HG03457 (cell line): ENCODE measurements around the gene KLHL36.
A peak's percentile ranks its signal among the peaks of the same experiment; 100 is the strongest.
"Not testable (repeated sequence)": the region's sequence is repeated elsewhere in the genome, so short reads cannot be mapped to it uniquely, and the experiment has no call there.

Source experiments
- ATAC-seq: cut with Tn5 transposase; IDR thresholded peaks from one replicate; pipeline ENCODE4 v1.9.1; 2021; ENCODE audit warnings: moderate number of reproducible peaks; ENCODE audit not compliant: unreplicated experiment

The KLHL36 gene

GRCh38 chr16:84667600-84668309, 19.4 kb downstream of the KLHL36 start:
- no peak for ATAC-seq

- ATAC-seq, result no peak
Measured at GRCh38 chr16:84670063-84670462, 21.8 kb downstream of the KLHL36 start.

- no peak for ATAC-seq
Measured at GRCh38 chr16:84672276-84673202, 24.2 kb downstream of the KLHL36 start.

DNA sequence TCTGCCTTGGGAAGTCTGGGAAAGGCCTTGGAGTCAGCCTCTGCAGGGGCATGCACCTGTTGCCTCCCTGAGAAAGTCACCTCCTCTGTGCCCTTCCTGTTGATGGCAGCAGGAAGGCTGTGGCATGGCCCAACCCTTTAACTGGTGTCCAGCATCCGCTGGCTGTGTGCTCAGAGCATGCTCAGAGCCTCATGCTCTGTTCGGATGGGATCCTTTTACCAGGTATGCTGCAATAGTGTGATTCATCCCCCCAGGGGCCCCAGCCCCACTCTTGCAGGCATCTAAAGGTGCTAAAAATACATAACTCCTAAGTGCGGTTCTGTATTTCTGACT, 24.9 kb downstream of the KLHL36 start:
- ATAC-seq, result no peak

- ATAC-seq, result no peak
Measured at GRCh38 chr16:84673561-84673960, 25.2 kb downstream of the KLHL36 start.

- no peak for ATAC-seq
Measured at GRCh38 chr16:84675423-84675822, 27.1 kb downstream of the KLHL36 start.

GRCh38 chr16:84675884-84676283, 27.6 kb downstream of the KLHL36 start:
- ATAC-seq, result no peak

DNA sequence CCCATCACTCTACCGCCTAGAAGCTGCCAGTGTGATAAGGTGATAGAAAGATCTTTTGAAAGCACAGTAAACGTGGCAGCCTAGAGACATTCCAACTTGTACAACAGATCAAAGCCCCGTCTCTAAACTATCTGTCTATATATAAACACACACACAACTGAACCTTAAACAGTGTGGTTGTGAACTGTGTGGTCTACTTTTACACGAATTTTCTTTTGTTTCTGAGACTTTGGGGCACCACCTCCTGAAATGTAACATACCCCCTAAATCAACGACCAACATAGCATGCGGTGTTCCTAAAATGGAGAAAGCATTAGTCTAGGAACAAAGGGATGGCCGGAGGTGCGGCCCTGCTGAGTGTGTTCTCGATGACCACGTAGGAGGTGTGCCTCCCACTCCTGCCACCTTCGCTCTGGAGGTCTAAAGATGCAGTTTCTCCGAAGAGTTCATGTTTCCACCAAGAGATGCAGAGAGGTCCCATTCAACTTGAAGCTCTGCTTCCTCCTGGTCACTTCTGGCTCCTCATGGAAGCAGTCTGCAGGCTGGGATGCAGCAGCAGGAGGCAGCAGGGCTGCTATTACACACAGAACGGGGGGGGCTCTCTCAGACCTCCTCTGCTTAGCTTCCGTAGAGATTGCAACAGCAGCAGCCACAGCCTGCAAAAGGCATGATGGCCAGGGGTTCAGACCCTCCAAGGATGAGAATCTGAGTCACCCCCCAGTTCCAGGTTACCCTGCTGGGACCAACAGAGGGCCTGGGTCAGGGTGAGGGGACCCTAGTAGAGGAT, 28.9 kb downstream of the KLHL36 start:
- no peak for ATAC-seq

GRCh38 chr16:84677849-84678248, 29.5 kb downstream of the KLHL36 start:
- no peak for ATAC-seq

DNA sequence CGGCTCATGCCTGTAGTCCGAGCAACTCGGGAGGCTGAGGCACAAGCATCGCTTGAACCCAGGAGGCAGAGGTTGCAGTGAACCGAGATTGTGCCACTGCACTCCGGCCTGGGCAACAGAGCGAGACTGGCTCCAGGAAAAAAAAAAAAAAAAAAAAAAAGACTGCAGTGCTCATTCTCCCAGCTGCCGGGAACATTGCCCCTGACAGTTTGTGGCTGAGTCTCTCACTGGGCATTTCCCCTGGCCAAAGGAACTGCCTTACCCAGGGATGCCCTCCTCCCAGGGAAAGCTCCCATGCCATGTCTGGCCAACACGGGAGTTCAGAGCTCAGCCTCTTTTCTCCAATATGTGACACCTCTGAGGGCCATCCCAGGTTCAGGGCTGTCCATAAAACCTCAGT, 30.2 kb downstream of the KLHL36 start:
- ATAC-seq, result no peak

DNA sequence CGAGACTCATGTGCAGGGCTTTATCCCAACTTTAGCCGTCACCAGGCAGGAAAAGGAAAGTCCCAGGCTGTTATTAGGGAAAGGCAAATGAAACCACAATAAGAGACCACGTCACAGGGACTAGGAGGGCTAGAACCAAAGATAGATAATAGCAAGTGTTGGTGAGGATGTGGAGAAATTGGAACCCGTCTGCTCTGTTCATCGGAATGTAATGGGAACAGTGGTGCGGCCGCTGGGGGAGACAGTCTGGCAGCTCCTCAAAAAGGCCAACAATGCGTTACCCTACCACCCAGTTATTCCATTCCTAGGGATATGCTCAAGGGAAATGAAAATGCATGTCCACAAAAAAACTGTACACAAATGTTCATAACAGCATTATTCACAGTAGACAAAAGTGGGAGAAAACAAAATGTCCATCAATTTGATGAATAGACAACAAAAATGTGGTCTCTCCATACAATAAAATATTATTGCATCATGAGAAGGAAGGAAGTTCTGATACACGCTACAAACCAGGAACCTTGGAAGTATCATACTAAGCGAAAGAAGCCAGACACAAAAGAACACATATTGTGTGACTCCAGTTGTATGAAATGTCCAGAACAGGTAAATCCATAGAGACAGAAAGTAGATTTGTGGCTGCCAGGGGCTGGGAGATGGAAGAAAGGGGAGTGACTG, 32.0 kb downstream of the KLHL36 start:
- ATAC-seq, result no peak

DNA sequence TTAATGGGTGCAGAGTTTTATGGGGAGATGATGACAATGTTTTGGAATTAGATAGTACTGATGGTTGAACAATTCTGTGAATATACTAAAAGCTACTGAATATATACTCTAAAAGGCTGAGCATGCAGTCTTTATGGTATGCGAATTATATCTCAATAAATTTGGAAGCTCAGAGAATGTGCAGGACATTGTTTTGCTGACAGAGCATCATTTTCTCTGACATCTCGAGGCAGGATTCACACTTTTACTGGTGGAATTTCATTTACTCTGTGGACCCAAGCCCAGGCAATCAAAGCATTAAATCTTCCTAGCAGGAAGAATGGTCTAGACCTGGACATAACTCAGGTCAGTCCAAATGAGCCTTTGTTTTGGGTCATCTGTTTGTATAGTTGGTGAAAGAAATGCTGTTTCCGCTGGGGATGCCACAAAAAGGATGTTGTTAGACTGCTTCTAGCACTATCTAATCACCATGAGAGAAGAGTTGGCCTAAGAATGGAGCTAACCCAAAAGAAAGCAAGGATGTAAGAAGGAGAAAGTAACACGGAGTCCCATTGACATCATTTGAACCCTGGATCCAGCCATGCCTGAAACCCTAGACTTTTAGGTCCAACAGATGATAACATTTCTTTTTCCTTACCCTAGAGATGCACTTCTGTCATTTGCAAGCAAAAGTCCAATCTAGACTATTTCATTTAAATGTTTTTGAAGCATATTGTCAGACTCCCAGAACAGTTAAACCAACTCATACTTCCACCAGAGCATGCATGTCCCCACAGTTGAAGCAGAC, 32.7 kb downstream of the KLHL36 start:
- no peak for ATAC-seq

DNA sequence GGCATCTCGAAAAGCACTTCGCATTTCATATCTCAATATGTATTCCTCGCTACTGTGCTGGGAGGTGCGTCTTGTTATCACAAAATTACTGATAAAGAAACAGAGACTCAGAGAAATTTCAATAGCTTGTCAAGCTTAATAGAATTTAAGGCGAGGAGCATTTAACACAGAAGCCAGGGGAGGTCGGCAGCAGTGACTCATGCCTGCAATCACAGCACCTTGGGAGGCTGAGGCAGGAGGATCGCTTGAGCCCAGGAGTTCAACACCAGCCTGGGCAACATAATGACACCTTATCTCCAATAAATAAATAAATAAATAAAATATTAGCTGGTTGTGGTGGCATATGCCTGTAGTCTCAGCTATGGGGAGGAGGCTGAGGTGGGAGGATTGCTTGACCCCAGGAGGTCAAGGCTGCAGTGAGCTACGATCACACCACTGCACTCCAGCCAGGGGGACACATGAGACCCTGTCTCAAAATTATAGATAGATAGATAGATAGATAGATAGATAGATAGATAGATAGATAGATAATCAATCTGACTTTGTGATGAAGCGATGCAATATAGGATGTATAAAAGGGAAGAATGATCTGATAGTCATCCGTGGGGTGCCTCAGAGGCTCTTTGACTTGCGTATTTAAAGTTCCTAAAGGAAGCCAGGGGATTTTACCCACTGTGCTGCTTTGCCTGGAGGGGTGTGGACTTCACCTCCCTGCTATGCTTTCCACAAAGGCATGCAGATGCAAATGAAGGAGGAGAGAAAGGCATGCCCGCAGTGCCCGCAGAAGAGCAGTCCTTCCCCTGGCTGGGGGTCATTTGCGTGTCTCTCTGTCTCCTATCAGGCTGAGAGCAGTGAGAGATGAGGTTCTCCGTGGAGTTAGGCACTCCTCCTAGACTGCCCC, 35.6 kb downstream of the KLHL36 start:
- ATAC-seq, result no peak

GRCh38 chr16:84684592-84684965, 36.3 kb downstream of the KLHL36 start:
- no peak for ATAC-seq

DNA sequence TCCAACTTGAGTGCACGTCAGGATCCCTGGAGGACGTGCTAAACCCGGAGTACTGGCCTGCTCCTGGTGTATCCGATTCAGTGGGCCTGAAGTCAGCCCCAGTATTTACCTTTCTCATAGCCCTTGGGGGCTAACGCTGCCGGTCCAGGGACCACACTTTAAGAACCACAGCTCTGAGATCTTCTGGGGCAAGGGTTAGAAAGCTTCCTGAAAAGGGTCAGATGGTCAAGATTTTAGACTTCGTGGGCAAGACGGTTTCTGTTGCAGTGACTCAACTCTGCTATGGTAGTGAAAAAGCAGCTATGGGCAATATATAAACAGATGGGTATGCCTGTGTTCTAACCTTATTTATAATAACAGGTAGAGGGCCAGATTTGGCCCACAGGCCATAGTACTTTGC, 36.9 kb downstream of the KLHL36 start:
- no peak for ATAC-seq

- no peak for ATAC-seq
Measured at GRCh38 chr16:84686707-84687298, 38.5 kb downstream of the KLHL36 start.

DNA sequence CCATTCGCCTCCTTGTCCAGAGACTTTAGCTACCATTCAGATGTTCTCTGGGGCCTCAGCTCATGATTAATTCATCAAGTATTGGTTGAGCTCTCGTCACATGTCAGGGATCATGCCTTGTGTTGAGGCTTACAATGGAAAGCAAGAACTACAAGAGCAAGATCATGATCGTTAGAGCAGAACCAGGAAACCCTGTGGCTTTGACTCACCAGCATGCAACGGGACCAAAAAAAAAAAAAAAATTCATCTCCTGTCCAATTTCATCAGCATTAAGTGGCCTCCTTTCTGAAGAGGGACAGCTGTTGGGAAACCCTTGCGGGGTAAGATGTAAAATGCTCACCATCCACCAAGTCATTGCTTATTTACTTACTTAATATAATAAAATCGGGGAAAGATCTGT, 39.4 kb downstream of the KLHL36 start:
- peak; percentile 59 for ATAC-seq

- ATAC-seq, result not testable (repeated sequence)
Measured at GRCh38 chr16:84688163-84688562, 39.9 kb downstream of the KLHL36 start.

- ATAC-seq, result no peak
Measured at GRCh38 chr16:84689111-84689510, 40.8 kb downstream of the KLHL36 start.
